Motor neuron (in vitro differentiated cells): ENCODE measurements around the gene CDC42BPB. TPM values are rescaled to one million over a fixed set of nuclear protein-coding genes. Genes with fewer than 3 reads are reported as not detected.
A peak's percentile ranks its signal among the peaks of the same experiment; 100 is the strongest.

Experiments
- ATAC-seq, 8 experiments: fragments of 200-7000 bp; cut with Tn5 transposase; replicated peaks in 6 of 8; 2 replicates each; pipeline ENCODE4 v1.8.0; 2021; ENCODE audit warnings: mild to moderate bottlenecking in 8 of 8, moderate library complexity in 8 of 8
- H3K27ac ChIP-seq, 2 donors: fragments of 250-450 bp; sonication (Bioruptor Pico); 2 replicates each; pipeline ENCODE4 v1.9.0; 2021; ENCODE audit warnings: antibody characterized with exemption in 2 of 2, mild to moderate bottlenecking in 2 of 2, moderate library complexity in 1 of 2
- H3K4me1 ChIP-seq, 2 donors: fragments of 250-450 bp; sonication (Bioruptor Pico); replicated peaks in 1 of 2; 2 replicates each; pipeline ENCODE4 v1.6.1; 2021; ENCODE audit warnings: antibody characterized with exemption in 2 of 2, mild to moderate bottlenecking in 2 of 2, moderate library complexity in 1 of 2
- H3K4me3 ChIP-seq, 5 donors: fragments of 250-450 bp; sonication (Bioruptor Pico); 2 replicates each; pipeline ENCODE4 v1.9.0; 2021; ENCODE audit warnings: antibody characterized with exemption in 5 of 5, mild to moderate bottlenecking in 5 of 5, moderate library complexity in 4 of 5
- WGBS, 10 experiments: fragments of 450-650 bp; shearing (Covaris generic); methylation state at CpG; one replicate each; pipeline ENCODE4 v1.0.0; 2022; 5-methylcytosine and 5-hydroxymethylcytosine counted together
- in situ Hi-C, 9 experiments: fragments of 400-800 bp; cut with MboI; loops; one replicate each; pipeline ENCODE4 v1.15.0; 2021; ENCODE audit warnings: low sequenced_read_pairs in 9 of 9, low pct_unique_long_range_greater_than_20kb in 2 of 9; ENCODE audit not compliant: unreplicated experiment in 9 of 9
- total RNA-seq, 8 experiments: library from RNA; unstranded; fragments of 300-600 nt; gene quantifications; 2 replicates each; pipeline versions ENCODE4 v1.2.3 to v1.2.4, GENCODE V29; 2022

The CDC42BPB gene
- total RNA-seq, 8 experiments from 2014 or later = 36.9 to 102 (median 56.4) TPM

GRCh38 chr14:102949062-102949800, 108.1 kb downstream of the CDC42BPB start:
- peak in 3 of 8 experiments; percentile 72 to 87 (median 79) for ATAC-seq
- 28 to 100% (median 94%) methylated on average over 2 to 16 of the region's 28 CpGs; no CpG with 5 or more reads in 2 of the 10 experiments for WGBS, 10 experiments
- H3K4me3 ChIP-seq = no peak overlapping the region
- no peaks in the 10 kb centered on the region for H3K4me1 ChIP-seq
- in situ Hi-C loops = no loop called here
- H3K27ac ChIP-seq = no peak overlapping the region

- in situ Hi-C loops = no loop called here
- WGBS, 10 experiments = 100% methylated on average over 2 to 3 of the region's 9 CpGs; no CpG with 5 or more reads in 8 of the 10 experiments
- H3K27ac ChIP-seq = no peak overlapping the region
- H3K4me3 ChIP-seq = no peak overlapping the region
- ATAC-seq = peak in 1 of 8 experiments; percentile 17
- H3K4me1 ChIP-seq = no peaks in the 10 kb centered on the region
Measured at GRCh38 chr14:102948698-102949061, 108.7 kb downstream of the CDC42BPB start.

GRCh38 chr14:102947321-102948103, 109.8 kb downstream of the CDC42BPB start:
- in situ Hi-C loops = no loop called here
- 70 to 100% (median 98%) methylated on average over 1 to 11 of the region's 27 CpGs; no CpG with 5 or more reads in 1 of the 10 experiments for WGBS, 10 experiments
- Histone ChIP-seq H3K4me3 (no peak overlapping the region), H3K27ac (no peak overlapping the region), H3K4me1 (no peaks in the 10 kb centered on the region)
- ATAC-seq = no peak

- in situ Hi-C loops = no loop called here
- 80 to 100% (median 86%) methylated on average over 3 to 22 of the region's 29 CpGs; no CpG with 5 or more reads in 2 of the 10 experiments for WGBS, 10 experiments
Measured at GRCh38 chr14:102945346-102946130, 111.8 kb downstream of the CDC42BPB start.

GRCh38 chr14:102944448-102945330, 112.7 kb downstream of the CDC42BPB start:
- peak in 3 of 8 experiments; percentile 14 to 23 (median 18) for ATAC-seq
- in situ Hi-C loops = no loop called here
- Histone ChIP-seq H3K27ac (no peak overlapping the region), H3K4me3 (no peak overlapping the region), H3K4me1 (no peaks in the 10 kb centered on the region)
- WGBS, 10 experiments = 80 to 100% (median 84%) methylated on average over 1 to 8 of the region's 36 CpGs; no CpG with 5 or more reads in 3 of the 10 experiments

More at GRCh38 chr14:102945346-102946130, 111.8 kb downstream of the CDC42BPB start:
- ATAC-seq = no peak
- no peaks in the 10 kb centered on the region for H3K4me1 ChIP-seq
- H3K4me3 ChIP-seq = no peak overlapping the region
- H3K27ac ChIP-seq = no peak overlapping the region

- Histone ChIP-seq H3K4me3 (no peak overlapping the region), H3K4me1 (no peaks in the 10 kb centered on the region), H3K27ac (no peak overlapping the region)
- in situ Hi-C loops = no loop called here
- ATAC-seq = no peak
- 94 to 100% (median 100%) methylated on average over 2 to 7 of the region's 15 CpGs; no CpG with 5 or more reads in 6 of the 10 experiments for WGBS, 10 experiments
Measured at GRCh38 chr14:102943979-102944378, 113.4 kb downstream of the CDC42BPB start.

- ATAC-seq = no peak
- 93 to 100% (median 100%) methylated on average over 2 to 4 of the region's 16 CpGs; no CpG with 5 or more reads in 6 of the 10 experiments for WGBS, 10 experiments
- no peak overlapping the region for H3K27ac ChIP-seq
- H3K4me3 ChIP-seq = no peak overlapping the region
- no peaks in the 10 kb centered on the region for H3K4me1 ChIP-seq
- in situ Hi-C loops = no loop called here
Measured at GRCh38 chr14:102943454-102943853, 113.9 kb downstream of the CDC42BPB start.

GRCh38 chr14:102942069-102942468, 115.3 kb downstream of the CDC42BPB start:
- peak in 1 of 8 experiments; percentile 8 for ATAC-seq
- H3K27ac ChIP-seq = no peak overlapping the region
- 20 to 100% (median 100%) methylated on average over 1 to 4 of the region's 13 CpGs; no CpG with 5 or more reads in 6 of the 10 experiments for WGBS, 10 experiments
- no peaks in the 10 kb centered on the region for H3K4me1 ChIP-seq
- in situ Hi-C loops = no loop called here
- H3K4me3 ChIP-seq = no peak overlapping the region

GRCh38 chr14:102941419-102942011, 115.8 kb downstream of the CDC42BPB start:
- WGBS, 10 experiments = 80 to 94% (median 87%) methylated on average over 3 to 6 of the region's 10 CpGs; no CpG with 5 or more reads in 7 of the 10 experiments
- ATAC-seq = no peak
- Histone ChIP-seq H3K27ac (no peak overlapping the region), H3K4me1 (no peaks in the 10 kb centered on the region), H3K4me3 (no peak overlapping the region)
- in situ Hi-C loops = no loop called here

- no peak overlapping the region for H3K27ac ChIP-seq
- WGBS, 10 experiments = 50 to 100% (median 89%) methylated on average over 1 to 10 of the region's 19 CpGs; no CpG with 5 or more reads in 2 of the 10 experiments
- no peak for ATAC-seq
- H3K4me3 ChIP-seq = no peak overlapping the region
- in situ Hi-C loops = no loop called here
- no peaks in the 10 kb centered on the region for H3K4me1 ChIP-seq
Measured at GRCh38 chr14:102940729-102941362, 116.5 kb downstream of the CDC42BPB start.

- WGBS, 10 experiments = 83 to 98% (median 92%) methylated on average over 1 to 8 of the region's 43 CpGs; no CpG with 5 or more reads in 4 of the 10 experiments
- in situ Hi-C loops = no loop called here
Measured at GRCh38 chr14:102939820-102940561, 117.4 kb downstream of the CDC42BPB start.

More at GRCh38 chr14:102939820-102940561, 117.4 kb downstream of the CDC42BPB start:
- peak in 3 of 8 experiments; percentile 9 to 11 (median 9) for ATAC-seq
- no peak overlapping the region for H3K27ac ChIP-seq
- no peak overlapping the region for H3K4me3 ChIP-seq
- H3K4me1 ChIP-seq = no peaks in the 10 kb centered on the region
